Thyroid gland (tissue), 4 donors: Measurements from ENCODE around the gene ITIH5.

Experiments
- POLR2A ChIP-seq, 2 donors: fragments of 450-650 bp; IDR thresholded peaks; one replicate each; pipeline ENCODE4 v1.6.1; 2017; ENCODE audit warnings: antibody characterized with exemption in 2 of 2, mild to moderate bottlenecking in 2 of 2, moderate library complexity in 1 of 2
- TF ChIP-seq, protein P1 (sequence below), 6 experiments: fragments of 200-600 bp in 3 of 6; fragments of 450-650 bp in 3 of 6; sonication (generic) in 3 of 6; IDR thresholded peaks; one replicate each; pipeline ENCODE4 v1.5.1; 2016 to 2019; ENCODE audit warnings: antibody characterized with exemption in 6 of 6, mild to moderate bottlenecking in 2 of 6, inconsistent platforms in 1 of 6, moderate library complexity in 1 of 6

DNA sequence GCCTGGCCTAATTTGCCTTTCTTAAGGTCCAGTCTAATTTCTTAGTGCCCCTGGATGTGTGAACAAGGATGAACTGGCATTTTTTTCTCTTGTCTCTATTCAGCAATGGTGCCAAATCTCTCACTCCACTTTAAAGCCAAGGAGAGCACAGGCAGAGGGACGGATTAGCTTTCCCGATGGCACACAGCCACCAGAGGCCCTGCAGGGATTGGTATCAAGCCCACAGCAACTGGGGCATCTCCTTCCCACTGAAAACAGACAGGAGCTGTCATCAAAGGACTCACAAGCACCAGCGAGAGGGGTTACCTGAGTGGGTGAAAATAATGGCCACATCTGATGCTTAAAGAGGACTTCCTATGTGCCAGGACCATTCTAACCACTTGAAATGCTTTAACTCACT, 83.1 kb downstream of the ITIH5 start:
- TF ChIP-seq, protein P1, sequence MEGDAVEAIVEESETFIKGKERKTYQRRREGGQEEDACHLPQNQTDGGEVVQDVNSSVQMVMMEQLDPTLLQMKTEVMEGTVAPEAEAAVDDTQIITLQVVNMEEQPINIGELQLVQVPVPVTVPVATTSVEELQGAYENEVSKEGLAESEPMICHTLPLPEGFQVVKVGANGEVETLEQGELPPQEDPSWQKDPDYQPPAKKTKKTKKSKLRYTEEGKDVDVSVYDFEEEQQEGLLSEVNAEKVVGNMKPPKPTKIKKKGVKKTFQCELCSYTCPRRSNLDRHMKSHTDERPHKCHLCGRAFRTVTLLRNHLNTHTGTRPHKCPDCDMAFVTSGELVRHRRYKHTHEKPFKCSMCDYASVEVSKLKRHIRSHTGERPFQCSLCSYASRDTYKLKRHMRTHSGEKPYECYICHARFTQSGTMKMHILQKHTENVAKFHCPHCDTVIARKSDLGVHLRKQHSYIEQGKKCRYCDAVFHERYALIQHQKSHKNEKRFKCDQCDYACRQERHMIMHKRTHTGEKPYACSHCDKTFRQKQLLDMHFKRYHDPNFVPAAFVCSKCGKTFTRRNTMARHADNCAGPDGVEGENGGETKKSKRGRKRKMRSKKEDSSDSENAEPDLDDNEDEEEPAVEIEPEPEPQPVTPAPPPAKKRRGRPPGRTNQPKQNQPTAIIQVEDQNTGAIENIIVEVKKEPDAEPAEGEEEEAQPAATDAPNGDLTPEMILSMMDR (IDR thresholded peaks at IDR 0.05) = no peak
- TF ChIP-seq POLR2A (IDR thresholded peaks at IDR 0.05) = no peak
